ENCODE measurements around the gene NXPE3.
A peak's percentile ranks its signal among the peaks of the same experiment; 100 is the strongest.

Gene NXPE3

DNA sequence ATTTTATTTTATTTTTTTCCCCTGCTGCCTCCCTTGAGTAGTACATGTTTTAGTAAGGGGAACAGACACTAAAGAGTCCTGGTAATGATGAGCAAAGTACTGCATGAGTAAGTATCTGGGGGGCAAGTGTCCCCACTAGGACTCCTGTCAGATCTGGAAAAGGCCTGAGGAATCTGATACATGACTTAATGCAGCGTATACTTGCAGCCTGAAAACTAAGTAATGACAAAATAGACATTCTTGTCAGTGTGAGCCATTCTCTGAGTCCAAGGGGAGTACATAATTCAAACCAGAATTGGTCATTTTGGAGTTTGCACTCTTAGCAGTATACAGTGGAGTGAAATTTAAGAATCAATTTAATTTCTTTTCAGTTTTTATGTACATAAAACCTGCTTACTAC, 27.5 kb downstream of the NXPE3 start:
- H3K4me3 Mint-ChIP-seq: no peak overlapping the region
- no peaks in the 10 kb centered on the region for H3K9me3 Mint-ChIP-seq
- peaks cover 4% of the 10 kb centered on the region for H3K4me1 Mint-ChIP-seq
- H3K27me3 Mint-ChIP-seq (ENCODE audit: low read depth): no peaks in the 10 kb centered on the region
- TF ChIP-seq CTCF (IDR thresholded peaks at IDR 0.05; ENCODE audit: unreplicated experiment in 3 of 3): no peak
- peaks cover 10% of the 10 kb centered on the region for H3K36me3 Mint-ChIP-seq (ENCODE audit: low read depth)
- no peak overlapping the region for H3K27ac Mint-ChIP-seq

DNA sequence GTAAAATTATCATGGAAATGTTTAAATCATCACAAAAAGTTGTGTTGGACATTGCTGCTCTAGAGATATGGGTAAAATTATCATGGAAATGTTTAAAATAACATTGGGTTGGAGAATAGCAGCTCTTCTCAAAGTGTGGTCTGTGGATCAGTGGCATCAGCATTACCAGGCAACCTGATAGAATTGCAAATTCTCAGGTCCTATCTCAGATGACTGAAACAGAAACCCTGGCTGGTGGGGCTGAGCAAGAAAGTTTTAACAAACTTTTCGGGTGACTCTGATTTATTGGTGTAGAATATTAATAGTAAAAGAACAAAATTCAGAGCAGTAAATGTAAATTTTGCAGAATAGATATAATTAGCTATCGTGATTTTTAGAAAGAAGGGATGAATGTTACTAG, 28.9 kb downstream of the NXPE3 start:
- Mint-ChIP-seq H3K4me3 (no peak overlapping the region), H3K4me1 (peaks cover 4% of the 10 kb centered on the region), H3K9me3 (no peaks in the 10 kb centered on the region), H3K27ac (no peak overlapping the region), H3K27me3 (ENCODE audit: low read depth) (no peaks in the 10 kb centered on the region), H3K36me3 (ENCODE audit: low read depth) (peaks cover 4% of the 10 kb centered on the region)
- TF ChIP-seq CTCF (IDR thresholded peaks at IDR 0.05; ENCODE audit: unreplicated experiment in 3 of 3): no peak

GRCh38 chr3:101809178-101810021, 30.4 kb downstream of the NXPE3 start:
- Mint-ChIP-seq H3K4me3 (no peak overlapping the region), H3K27ac (no peak overlapping the region), H3K4me1 (peaks cover 11% of the 10 kb centered on the region), H3K36me3 (ENCODE audit: low read depth) (no peaks in the 10 kb centered on the region), H3K27me3 (ENCODE audit: low read depth) (no peaks in the 10 kb centered on the region), H3K9me3 (no peaks in the 10 kb centered on the region)
- TF ChIP-seq CTCF (IDR thresholded peaks at IDR 0.05; ENCODE audit: unreplicated experiment in 3 of 3): peak; percentile 57 to 71 (median 64)

- H3K36me3 Mint-ChIP-seq (ENCODE audit: low read depth): no peaks in the 10 kb centered on the region
- no peak for TF ChIP-seq CTCF (IDR thresholded peaks at IDR 0.05; ENCODE audit: unreplicated experiment in 3 of 3)
- no peaks in the 10 kb centered on the region for H3K9me3 Mint-ChIP-seq
- H3K4me1 Mint-ChIP-seq: peaks cover 11% of the 10 kb centered on the region
- no peaks in the 10 kb centered on the region for H3K27me3 Mint-ChIP-seq (ENCODE audit: low read depth)
- no peak overlapping the region for H3K27ac Mint-ChIP-seq
- H3K4me3 Mint-ChIP-seq: no peak overlapping the region
Observed at GRCh38 chr3:101810022-101810418, 31.0 kb downstream of the NXPE3 start.

DNA sequence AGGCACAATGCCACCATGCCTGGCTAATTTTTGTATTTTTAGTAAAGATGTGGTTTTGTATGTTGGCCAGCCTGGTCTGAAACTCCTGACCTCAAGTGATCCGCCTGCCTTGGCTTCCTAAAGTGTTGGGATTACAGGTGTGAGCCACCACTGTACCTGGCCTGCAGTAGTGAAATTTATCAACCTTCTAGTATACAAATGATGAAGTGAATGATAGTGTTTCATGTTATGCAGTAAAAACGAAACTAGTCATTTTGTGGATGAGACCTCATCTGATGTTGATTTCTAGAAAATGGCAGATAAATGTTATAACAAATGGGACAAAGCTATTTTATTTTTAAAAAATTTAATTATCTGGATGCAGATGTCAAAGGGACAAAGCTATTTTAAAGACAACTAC, 32.9 kb downstream of the NXPE3 start:
- H3K27ac Mint-ChIP-seq: no peak overlapping the region
- peaks cover 5% of the 10 kb centered on the region for H3K36me3 Mint-ChIP-seq (ENCODE audit: low read depth)
- no peak overlapping the region for H3K4me3 Mint-ChIP-seq
- H3K27me3 Mint-ChIP-seq (ENCODE audit: low read depth): no peaks in the 10 kb centered on the region
- peaks cover 17% of the 10 kb centered on the region for H3K4me1 Mint-ChIP-seq
- no peak for TF ChIP-seq CTCF (IDR thresholded peaks at IDR 0.05; ENCODE audit: unreplicated experiment in 3 of 3)
- H3K9me3 Mint-ChIP-seq: no peaks in the 10 kb centered on the region

GRCh38 chr3:101812895-101813294, 33.9 kb downstream of the NXPE3 start:
- Mint-ChIP-seq H3K27ac (peak overlapping the region in 1 of 3 experiments; percentile 24), H3K27me3 (ENCODE audit: low read depth) (no peaks in the 10 kb centered on the region), H3K4me3 (no peak overlapping the region), H3K36me3 (ENCODE audit: low read depth) (peaks cover 5% of the 10 kb centered on the region), H3K9me3 (no peaks in the 10 kb centered on the region), H3K4me1 (peaks cover 17% of the 10 kb centered on the region)
- TF ChIP-seq CTCF (IDR thresholded peaks at IDR 0.05; ENCODE audit: unreplicated experiment in 3 of 3): no peak

Measured in nephron (organoid).